Heart right ventricle (tissue), 16 donors: Measurements from ENCODE around the gene RAD51B. TPM values are rescaled to one million over a fixed set of nuclear protein-coding genes. Genes with fewer than 3 reads are reported as not detected.

Experiments used
- ATAC-seq, 8 donors: fragments of 200-7000 bp; cut with Tn5 transposase; one replicate each; pipeline ENCODE4 v1.9.1; 2020; ENCODE audit warnings: mild to moderate bottlenecking in 8 of 8, moderate library complexity in 8 of 8, moderate number of reproducible peaks in 1 of 8
- DNase-seq, 2 donors: peaks; one replicate each; pipeline ENCODE4 v3.0.0-alpha.2; 2020
- H3K27ac ChIP-seq, 10 donors: fragments of 200-600 bp; sonication (generic) in 2 of 10; one replicate each; pipeline versions ENCODE4 v1.5.0 to v1.8.0; 2020 to 2022; ENCODE audit warnings: mild to moderate bottlenecking in 3 of 10
- H3K27me3 ChIP-seq, 7 donors: fragments of 200-600 bp; one replicate each; pipeline ENCODE4 v1.8.0; 2021 to 2022; ENCODE audit warnings: mild to moderate bottlenecking in 2 of 7
- H3K36me3 ChIP-seq, 9 donors: fragments of 200-600 bp; sonication (generic) in 1 of 9; one replicate each; pipeline versions ENCODE4 v1.5.0 to v1.8.0; 2020 to 2022; ENCODE audit warnings: mild to moderate bottlenecking in 2 of 9
- H3K4me1 ChIP-seq, 9 donors: fragments of 200-600 bp; sonication (generic) in 1 of 9; one replicate each; pipeline versions ENCODE4 v1.5.0 to v1.8.0; 2020 to 2022; ENCODE audit warnings: mild to moderate bottlenecking in 4 of 9
- H3K4me3 ChIP-seq, 10 donors: fragments of 200-600 bp; sonication (generic) in 2 of 10; one replicate each; pipeline versions ENCODE4 v1.5.0 to v1.8.0; 2020 to 2022; ENCODE audit warnings: mild to moderate bottlenecking in 7 of 10, moderate library complexity in 2 of 10
- H3K9me3 ChIP-seq, 11 donors: fragments of 200-600 bp in 10 of 11; sonication (generic) in 2 of 11; one replicate each; pipeline versions ENCODE4 v1.5.0 to v1.8.0; 2013 to 2022; ENCODE audit warnings: mild to moderate bottlenecking in 2 of 11, control low read depth in 1 of 11, moderate library complexity in 1 of 11
- WGBS, 2 donors: extraction: QIAGEN DNeasy Blood & Tissue Kit; methylation state at CpG; one replicate each; pipeline ENCODE4 v1.1.7; 2013; ENCODE audit warnings: inconsistent platforms in 1 of 2; 5-methylcytosine and 5-hydroxymethylcytosine counted together
- intact Hi-C, 10 donors: fragments of 100-400 bp; cut with DNase I; formaldehyde crosslinking; loops; one replicate each; pipeline versions ENCODE4 v1.11.1 to v1.14.2; 2022
- polyA plus RNA-seq, 2 donors: library from polyadenylated mRNA; stranded (reverse); fragments of 200-250 nt; gene quantifications; one replicate each; pipeline ENCODE4 v1.2.3, GENCODE V29; 2013
- total RNA-seq, 10 donors: library from RNA; stranded (reverse); fragmentation: NEBNext Ultra II Directional in 3 of 10; extraction: Animal tissue kit (Norgen Biotek cat#: 25700) in 3 of 10; gene quantifications; one replicate each; pipeline versions ENCODE4 v1.2.1 to v1.2.4, GENCODE V29; 2021 to 2023
- TF ChIP-seq, protein P1 (sequence below), 9 donors: fragments of 200-600 bp; sonication (generic) in 2 of 9; IDR thresholded peaks; one replicate each; pipeline versions ENCODE4 v1.5.0 to v1.8.0; 2021 to 2022; ENCODE audit warnings: antibody characterized with exemption in 9 of 9, mild to moderate bottlenecking in 5 of 9, moderate library complexity in 1 of 9
- donor health status: Arrhythmogenic right ventricular cardiomyopathy.
- donor health status: ischemic (EF 13 %, LVEDD 7.1; RV severe dilation, severe dysfunction).
- donor health status: healthy with polysubstance abuse.
- donor health status: DM: no; HTN: yes; CAD: no.
- donor health status: DM: no; HTN: no; CAD: no.
- donor health status: ischemic (EF 25% LVEDD 6.9; RV normal size, moderate dysfunction).
- donor health status: ischemic (EF 25% LVEDD 5.7; RV mildly dilated, moderate dysfunction).
- donor health status: healthy.
- donor health status: DM: yes; HTN: yes; CAD: no.
- donor health status: Ischemic cardiomyopathy.
- donor health status: ischemic (EF 35%, LVEDD 5.7; RV mildly dilated, moderate dysfunction).
- donor health status: nonischemic (EF 11% LVEDD 7.7; RV severe dilation, severe dysfunction).
- donor health status: DM: yes; HTN: yes; CAD: no.
- donor health status: PGD.
- donor health status: ischemic (EF 29% LVEDD 5.4; RV normal size, mild dysfunction).
- donor health status: nonischemic (EF 23%, LVEDD 6.1; RV moderate dilation, normal function).

RAD51B gene
- total and polyA plus RNA-seq, 12 donors, result 0.88 to 8.6 (median 3.5) TPM

DNA sequence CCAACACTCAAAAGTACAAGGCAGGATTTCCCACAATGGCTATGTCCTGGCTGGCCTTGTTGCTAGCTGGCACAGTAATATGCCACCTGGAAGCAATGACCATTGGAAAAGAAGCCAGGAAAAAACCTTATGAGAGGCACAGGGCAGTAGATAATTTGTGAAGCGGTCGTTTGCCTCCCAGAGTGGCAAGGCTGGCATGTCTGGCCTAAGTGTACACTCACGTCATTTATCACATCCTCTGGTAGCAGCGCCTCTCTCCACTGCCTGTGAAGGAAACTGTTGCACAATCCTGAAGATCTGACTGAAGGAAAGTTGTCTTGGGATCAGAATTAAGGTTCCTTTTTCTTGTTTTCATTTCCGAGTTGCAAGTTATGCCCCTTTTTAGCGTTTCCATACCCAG, 564.8 kb downstream of the RAD51B start:
- no peaks in the 10 kb centered on the region for H3K36me3 ChIP-seq
- H3K27ac ChIP-seq, result peak overlapping the region in 8 of 10 donors; percentile 53 to 90 (median 61)
- DNase-seq, result peak; percentile 32 to 59
- H3K27me3 ChIP-seq, result no peaks in the 10 kb centered on the region
- ATAC-seq, result peak; percentile 82 to 96 (median 92)
- WGBS, 2 donors, result 55 to 59% methylated on average over 6 of the region's 6 CpGs
- TF ChIP-seq, protein P1, sequence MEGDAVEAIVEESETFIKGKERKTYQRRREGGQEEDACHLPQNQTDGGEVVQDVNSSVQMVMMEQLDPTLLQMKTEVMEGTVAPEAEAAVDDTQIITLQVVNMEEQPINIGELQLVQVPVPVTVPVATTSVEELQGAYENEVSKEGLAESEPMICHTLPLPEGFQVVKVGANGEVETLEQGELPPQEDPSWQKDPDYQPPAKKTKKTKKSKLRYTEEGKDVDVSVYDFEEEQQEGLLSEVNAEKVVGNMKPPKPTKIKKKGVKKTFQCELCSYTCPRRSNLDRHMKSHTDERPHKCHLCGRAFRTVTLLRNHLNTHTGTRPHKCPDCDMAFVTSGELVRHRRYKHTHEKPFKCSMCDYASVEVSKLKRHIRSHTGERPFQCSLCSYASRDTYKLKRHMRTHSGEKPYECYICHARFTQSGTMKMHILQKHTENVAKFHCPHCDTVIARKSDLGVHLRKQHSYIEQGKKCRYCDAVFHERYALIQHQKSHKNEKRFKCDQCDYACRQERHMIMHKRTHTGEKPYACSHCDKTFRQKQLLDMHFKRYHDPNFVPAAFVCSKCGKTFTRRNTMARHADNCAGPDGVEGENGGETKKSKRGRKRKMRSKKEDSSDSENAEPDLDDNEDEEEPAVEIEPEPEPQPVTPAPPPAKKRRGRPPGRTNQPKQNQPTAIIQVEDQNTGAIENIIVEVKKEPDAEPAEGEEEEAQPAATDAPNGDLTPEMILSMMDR (IDR thresholded peaks at IDR 0.05), result no peak
- no peak overlapping the region for H3K4me3 ChIP-seq
- no peaks in the 10 kb centered on the region for H3K9me3 ChIP-seq
- peaks cover 0 to 76% (median 25%) of the 10 kb centered on the region in 9 donors for H3K4me1 ChIP-seq
- intact Hi-C loops, result no loop called here

DNA sequence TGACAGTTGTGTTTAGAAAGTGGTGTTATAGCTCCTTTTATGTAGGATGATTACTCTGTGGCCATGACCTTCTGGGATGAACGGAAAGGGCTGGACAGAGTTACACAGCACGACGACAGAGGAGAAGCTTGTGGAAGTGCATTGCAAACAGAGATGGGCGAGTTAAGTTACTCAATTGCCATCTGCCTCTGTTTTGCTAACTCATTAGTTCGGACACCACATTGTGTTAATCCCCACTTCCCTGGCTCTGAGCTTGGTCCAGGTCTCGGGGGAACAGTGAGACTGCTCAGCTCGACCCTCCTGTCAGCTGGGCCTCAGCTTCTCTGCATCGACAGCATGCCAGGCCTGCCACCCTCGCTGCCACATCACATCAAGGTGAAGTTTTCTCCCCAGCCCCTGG, 565.3 kb downstream of the RAD51B start:
- Histone ChIP-seq H3K9me3 (no peaks in the 10 kb centered on the region), H3K36me3 (no peaks in the 10 kb centered on the region), H3K4me3 (no peak overlapping the region), H3K4me1 (peaks cover 0 to 70% (median 21%) of the 10 kb centered on the region in 9 donors), H3K27ac (peak overlapping the region in 8 of 10 donors; percentile 53 to 90 (median 61)), H3K27me3 (no peaks in the 10 kb centered on the region)
- TF ChIP-seq, protein P1 (IDR thresholded peaks at IDR 0.05), result no peak
- ATAC-seq (peak in 6 of 8 donors; percentile 22 to 47 (median 30)), DNase-seq (no peak)
- intact Hi-C loops, result no loop called here
- WGBS, 2 donors, result 76 to 78% methylated on average over 9 of the region's 9 CpGs

DNA sequence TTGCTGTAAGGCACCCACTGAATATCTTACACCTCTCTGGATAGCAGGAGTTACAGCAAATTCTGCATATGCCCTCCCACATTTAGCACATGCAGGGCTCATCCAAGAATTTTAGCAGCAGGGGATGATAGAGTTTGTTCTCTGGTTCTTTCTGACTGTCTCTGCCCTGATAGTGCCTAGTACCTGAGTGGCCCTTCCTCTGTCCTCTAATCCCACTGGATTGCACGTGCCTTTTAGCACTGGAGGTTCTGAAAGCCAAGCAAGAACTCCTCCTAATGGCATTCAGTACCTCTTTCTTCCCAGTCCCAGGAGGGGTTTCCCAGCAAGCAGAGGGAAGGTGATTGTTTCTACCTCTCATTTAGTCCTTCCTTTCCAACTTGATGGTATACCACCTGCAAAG, 566.9 kb downstream of the RAD51B start:
- Histone ChIP-seq H3K4me1 (peaks cover 0 to 61% (median 26%) of the 10 kb centered on the region in 9 donors), H3K36me3 (no peaks in the 10 kb centered on the region), H3K9me3 (no peaks in the 10 kb centered on the region), H3K27me3 (no peaks in the 10 kb centered on the region), H3K4me3 (no peak overlapping the region), H3K27ac (peak overlapping the region in 5 of 10 donors; percentile 4 to 90 (median 23))
- no peak for ATAC-seq
- 34 to 38% methylated on average over 1 of the region's 1 CpG for WGBS, 2 donors
- no peak for DNase-seq
- intact Hi-C loops, result no loop called here
- TF ChIP-seq, protein P1 (IDR thresholded peaks at IDR 0.05), result no peak

DNA sequence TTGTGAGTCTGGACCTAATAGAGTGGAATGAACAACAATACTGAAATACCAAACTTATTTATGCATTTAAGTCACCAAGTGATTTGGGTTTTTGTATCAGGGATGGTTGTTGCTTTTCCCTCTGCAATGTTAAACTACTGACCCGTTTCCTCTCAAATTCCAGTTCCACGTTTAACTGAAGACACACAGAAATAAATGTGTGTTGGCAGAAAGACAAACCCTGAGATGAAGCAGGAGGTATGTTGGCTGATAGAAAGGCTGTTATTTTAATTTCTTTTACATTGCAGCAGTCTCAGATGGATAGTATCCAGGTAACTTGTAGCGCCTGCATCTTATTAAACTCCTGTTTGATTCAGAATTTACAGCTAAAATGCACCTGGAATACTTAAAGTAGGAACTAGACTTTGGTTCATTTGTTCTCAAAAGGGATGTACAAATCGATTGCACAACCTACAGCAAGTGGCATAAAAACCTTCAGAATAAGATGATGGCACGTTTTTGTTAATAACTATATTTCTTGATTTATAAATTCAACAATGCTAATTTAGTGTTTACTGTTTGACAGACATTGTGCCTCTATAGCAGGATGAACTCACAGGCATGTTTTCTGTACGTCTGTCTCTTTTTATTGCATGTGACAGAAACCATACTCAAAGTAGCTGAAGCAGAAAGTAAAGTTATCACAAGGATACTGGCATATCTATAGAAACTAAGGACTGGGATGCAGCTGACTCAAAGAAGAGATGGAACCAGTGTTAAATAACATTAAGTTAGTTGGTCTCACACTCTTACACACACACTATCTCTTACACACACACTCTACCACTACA, 567.6 kb downstream of the RAD51B start:
- TF ChIP-seq, protein P1 (IDR thresholded peaks at IDR 0.05), result no peak
- Histone ChIP-seq H3K27ac (peak overlapping the region in 4 of 10 donors; percentile 4 to 74 (median 20)), H3K4me1 (peaks cover 0 to 63% (median 33%) of the 10 kb centered on the region in 9 donors), H3K27me3 (no peaks in the 10 kb centered on the region), H3K4me3 (no peak overlapping the region), H3K9me3 (no peaks in the 10 kb centered on the region), H3K36me3 (no peaks in the 10 kb centered on the region)
- WGBS, 2 donors, result 32 to 33% methylated on average over 6 of the region's 6 CpGs
- DNase-seq, result no peak
- intact Hi-C loops, result no loop called here
- ATAC-seq, result no peak
